OCI-LY3 (cell line): ENCODE measurements around the gene XRCC4.

Experiments
- CTCF ChIP-seq: fragments of 200-600, 300-600 bp; sonication (generic); IDR thresholded peaks from 2 replicates; pipeline ENCODE4 v1.5.1; 2014; ENCODE audit warnings: antibody characterized with exemption, low read length, low read depth
- EZH2phosphoT487 ChIP-seq: fragments of 200-600 bp; shearing (Covaris generic); IDR thresholded peaks from 2 replicates; pipeline ENCODE4 v1.6.1; 2018; ENCODE audit warnings: antibody characterized with exemption, mixed run types, low read depth

GRCh38 chr5:83354958-83355357 lies 277.6 kb downstream of the XRCC4 start:
- TF ChIP-seq CTCF = no peak
- TF ChIP-seq EZH2phosphoT487 = no peak
